Testis (tissue), 3 donors: Measurements from ENCODE around the gene FBXO3. TPM values are rescaled to one million over a fixed set of nuclear protein-coding genes. Genes with fewer than 3 reads are reported as not detected.

Experiments
- DNase-seq: peaks from one replicate; pipeline ENCODE4 v3.0.0-alpha.2; 2019
- H3K27ac ChIP-seq, 2 donors: fragments of 200-600 bp; sonication (generic); one replicate each; pipeline ENCODE4 v1.5.1; 2019
- H3K27me3 ChIP-seq: fragments of 200-600 bp; sonication (generic); one replicate; pipeline ENCODE4 v1.5.1; 2019
- H3K36me3 ChIP-seq: fragments of 200-600 bp; sonication (generic); one replicate; pipeline ENCODE4 v1.5.1; 2017; ENCODE audit warnings: low read depth; ENCODE audit errors: missing control alignments
- H3K4me1 ChIP-seq: fragments of 200-600 bp; sonication (generic); one replicate; pipeline ENCODE4 v1.5.1; 2019
- H3K4me3 ChIP-seq, 2 donors: fragments of 200-600 bp; sonication (generic); one replicate each; pipeline ENCODE4 v1.5.1; 2017 to 2019
- H3K9me3 ChIP-seq: fragments of 200-600 bp; sonication (generic); one replicate; pipeline ENCODE4 v1.5.1; 2017
- CTCF ChIP-seq, 3 experiments: fragments of 450-650 bp in 2 of 3; fragments of 200-600 bp in 1 of 3; sonication (generic) in 1 of 3; IDR thresholded peaks; one replicate each; pipeline ENCODE4 v1.5.1; 2016 to 2019; ENCODE audit warnings: antibody characterized with exemption in 3 of 3, mild to moderate bottlenecking in 2 of 3, moderate library complexity in 1 of 3
- POLR2A ChIP-seq: fragments of 450-650 bp; IDR thresholded peaks from one replicate; pipeline ENCODE4 v1.6.1; 2017; ENCODE audit warnings: antibody characterized with exemption, mild to moderate bottlenecking, moderate library complexity
- WGBS, 2 donors: methylation state at CpG; one replicate each; pipeline ENCODE4 v1.1.5; 2018; 5-methylcytosine and 5-hydroxymethylcytosine counted together
- intact Hi-C: fragments of 100-400 bp; cut with DNase I; formaldehyde crosslinking; loops from one replicate; pipeline ENCODE4 v1.15.1; 2023; ENCODE audit warnings: low total_unique reads
- polyA plus RNA-seq: library from polyadenylated mRNA; stranded (reverse); fragments of 350-450 nt; fragmentation: Illumina TruSeq; extraction: RNeasy Lipid Tissue Mini Kit (QIAGEN cat#74804); gene quantifications from one replicate; pipeline ENCODE4 v1.2.3, GENCODE V29; 2014; ENCODE audit warnings: low read depth, low replicate concordance; ENCODE audit not compliant: insufficient read depth
- total RNA-seq, 2 donors: library from RNA; depleted of rRNA; stranded (reverse); fragments of >200 nt; gene quantifications; one replicate each; pipeline ENCODE4 v1.2.3, GENCODE V29; 2016

The FBXO3 gene
- total and polyA plus RNA-seq, 3 donors from 2014 or later, result 27.2 to 44.8 (median 39.3) TPM

GRCh38 chr11:33787076-33787475, 12.8 kb upstream of the FBXO3 start:
- 73 to 77% methylated on average over 2 of the region's 2 CpGs for WGBS, 2 donors
- Histone ChIP-seq H3K4me3 (no peak overlapping the region), H3K9me3 (no peaks in the 10 kb centered on the region), H3K27ac (no peak overlapping the region), H3K4me1 (no peaks in the 10 kb centered on the region), H3K27me3 (no peaks in the 10 kb centered on the region), H3K36me3 (no peaks in the 10 kb centered on the region)
- TF ChIP-seq CTCF (IDR thresholded peaks at IDR 0.05) (no peak), POLR2A (no peak)
- no peak for DNase-seq
- intact Hi-C loops, result no loop called here

- Histone ChIP-seq H3K27ac (no peak overlapping the region), H3K4me1 (no peaks in the 10 kb centered on the region), H3K27me3 (no peaks in the 10 kb centered on the region), H3K4me3 (no peak overlapping the region), H3K36me3 (no peaks in the 10 kb centered on the region), H3K9me3 (no peaks in the 10 kb centered on the region)
- TF ChIP-seq POLR2A (no peak), CTCF (IDR thresholded peaks at IDR 0.05) (no peak)
- WGBS, 2 donors, result 84 to 91% methylated on average over 3 of the region's 3 CpGs
- intact Hi-C loops, result no loop called here
- DNase-seq, result no peak
Observed at GRCh38 chr11:33785609-33786008, 11.3 kb upstream of the FBXO3 start.

- H3K27ac ChIP-seq, result no peak overlapping the region
- no peaks in the 10 kb centered on the region for H3K36me3 ChIP-seq
- H3K9me3 ChIP-seq, result no peaks in the 10 kb centered on the region
- intact Hi-C loops, result no loop called here
- H3K27me3 ChIP-seq, result no peaks in the 10 kb centered on the region
- no peak for DNase-seq
- TF ChIP-seq CTCF (IDR thresholded peaks at IDR 0.05) (no peak), POLR2A (no peak)
- no peaks in the 10 kb centered on the region for H3K4me1 ChIP-seq
- 66% methylated on average over 7 of the region's 7 CpGs for WGBS, 2 donors
- H3K4me3 ChIP-seq, result no peak overlapping the region
Observed at GRCh38 chr11:33779849-33780528, 5.7 kb upstream of the FBXO3 start.

- H3K27ac ChIP-seq, result no peak overlapping the region
- H3K4me1 ChIP-seq, result no peaks in the 10 kb centered on the region
- no peak for DNase-seq
- no peaks in the 10 kb centered on the region for H3K27me3 ChIP-seq
- intact Hi-C loops, result no loop called here
- 48 to 52% methylated on average over 5 of the region's 5 CpGs for WGBS, 2 donors
- H3K36me3 ChIP-seq, result no peaks in the 10 kb centered on the region
- TF ChIP-seq POLR2A (no peak), CTCF (IDR thresholded peaks at IDR 0.05) (no peak)
- H3K4me3 ChIP-seq, result no peak overlapping the region
- no peaks in the 10 kb centered on the region for H3K9me3 ChIP-seq
Observed at GRCh38 chr11:33778675-33779074, 4.4 kb upstream of the FBXO3 start.

DNA sequence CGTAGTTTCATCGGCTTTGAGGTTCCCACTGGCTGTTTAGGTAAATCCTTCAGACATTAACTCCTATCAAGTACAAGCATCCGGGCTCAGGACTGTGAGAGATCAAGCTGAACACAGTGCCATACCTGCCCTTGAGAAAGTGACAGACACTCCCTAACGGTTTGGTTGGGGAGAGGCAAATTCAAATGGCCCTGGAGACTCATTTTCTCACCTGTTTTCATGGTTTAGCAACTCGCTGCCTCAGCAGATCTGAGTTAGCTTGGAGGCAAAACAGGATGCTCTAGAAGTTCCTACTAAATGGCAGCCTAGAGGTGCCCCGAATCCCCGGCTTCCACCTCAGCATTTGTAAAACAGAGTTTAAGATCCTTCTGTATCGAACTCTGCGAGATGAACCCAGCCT, 3.6 kb upstream of the FBXO3 start:
- no peaks in the 10 kb centered on the region for H3K36me3 ChIP-seq
- intact Hi-C loops, result no loop called here
- no peak overlapping the region for H3K27ac ChIP-seq
- WGBS, 2 donors, result 78 to 91% methylated on average over 9 of the region's 9 CpGs
- H3K4me1 ChIP-seq, result peaks cover 6% of the 10 kb centered on the region
- no peak for DNase-seq
- H3K4me3 ChIP-seq, result no peak overlapping the region
- H3K9me3 ChIP-seq, result no peaks in the 10 kb centered on the region
- no peaks in the 10 kb centered on the region for H3K27me3 ChIP-seq
- TF ChIP-seq CTCF (IDR thresholded peaks at IDR 0.05) (no peak), POLR2A (no peak)
